GM12865 (cell line): ENCODE data around the gene MTF2.
A peak's percentile ranks its signal among the peaks of the same experiment; 100 is the strongest.

Experiments used
- DNase-seq: peaks from one replicate; pipeline ENCODE4 v3.0.0; 2010; ENCODE audit warnings: low read depth
- H3K4me3 ChIP-seq: 2 replicates; pipeline ENCODE4 v1.5.1; 2011; ENCODE audit warnings: mild to moderate bottlenecking, low read depth, low read length, control low read depth
- CTCF ChIP-seq: IDR thresholded peaks from 2 replicates; pipeline ENCODE4 v1.5.1; 2011; ENCODE audit warnings: low read length, control low read depth, low read depth, inconsistent platforms; ENCODE audit not compliant: insufficient read depth; ENCODE audit errors: missing control alignments

The MTF2 gene

GRCh38 chr1:93042187-93043056 lies 36.7 kb upstream of the MTF2 start:
- DNase-seq = peak; percentile 87
- TF ChIP-seq CTCF = no peak
- peak overlapping the region; percentile 55 for H3K4me3 ChIP-seq

GRCh38 chr1:93043057-93043557 lies 36.0 kb upstream of the MTF2 start:
- DNase-seq = no peak
- peak overlapping the region; percentile 55 for H3K4me3 ChIP-seq
- no peak for TF ChIP-seq CTCF

GRCh38 chr1:93047618-93048017 lies 31.5 kb upstream of the MTF2 start:
- H3K4me3 ChIP-seq = no peak overlapping the region
- no peak for TF ChIP-seq CTCF
- DNase-seq = no peak

GRCh38 chr1:93051961-93052360 lies 27.1 kb upstream of the MTF2 start:
- DNase-seq = no peak
- H3K4me3 ChIP-seq = no peak overlapping the region
- TF ChIP-seq CTCF = no peak

GRCh38 chr1:93056214-93056613 lies 22.9 kb upstream of the MTF2 start:
- no peak overlapping the region for H3K4me3 ChIP-seq
- TF ChIP-seq CTCF = no peak
- peak; percentile 43 for DNase-seq

GRCh38 chr1:93056649-93057048 lies 22.4 kb upstream of the MTF2 start:
- no peak overlapping the region for H3K4me3 ChIP-seq
- no peak for DNase-seq
- no peak for TF ChIP-seq CTCF
